A549 (cell line): ENCODE measurements around the gene BRI3. TPM values are rescaled to one million over a fixed set of nuclear protein-coding genes. Genes with fewer than 3 reads are reported as not detected.

Source experiments
- ATAC-seq, 2 experiments: fragments of 200-7000 bp in 1 of 2; fragments of >200 bp in 1 of 2; cut with Nextera tagmentation in 1 of 2; cut with Tn5 transposase in 1 of 2; 3 replicates each; pipeline versions ENCODE4 v1.8.0 to v1.9.1; 2018 to 2020; ENCODE audit warnings: mild to moderate bottlenecking in 1 of 2, moderate library complexity in 1 of 2
- CTCF ChIA-PET: fragments of 300-600 bp; sonication (Branson Sonifier 250); formaldehyde crosslinking; extraction: SDS; loops from one replicate; lab custom pipeline; 2021; ENCODE audit warnings: antibody characterized with exemption, inconsistent platforms; lab: Yijun Ruan, JAX
- POLR2A ChIA-PET: fragments of 350-600 bp; formaldehyde crosslinking; extraction: SDS; loops from one replicate; lab custom pipeline; 2021; ENCODE audit warnings: antibody characterized with exemption, inconsistent platforms; lab: Yijun Ruan, JAX
- DNase-seq, 2 experiments: peaks; one replicate each; pipeline versions ENCODE4 v3.0.0 to v3.0.0-alpha.2; 2011 to 2016; ENCODE audit warnings: low read depth in 1 of 2, low spot score in 1 of 2
- FAIRE-seq: peaks from 2 replicates; lab custom pipeline; 2011; peaks lifted over from hg19 to GRCh38; lab: Jason Lieb, UNC
- H3K27ac ChIP-seq, 2 experiments: fragments of >200 bp; sonication (Bioruptor Twin); formaldehyde crosslinking; 3 replicates each; pipeline ENCODE4 v1.5.1; 2016 to 2017
- H3K4me1 ChIP-seq: fragments of >200 bp; sonication (Bioruptor Twin); formaldehyde crosslinking; 3 replicates; pipeline ENCODE4 v1.6.1; 2016
- H3K4me2 ChIP-seq: fragments of >200 bp; sonication (Bioruptor Twin); formaldehyde crosslinking; 3 replicates; pipeline ENCODE4 v1.6.1; 2016
- H3K4me3 ChIP-seq: fragments of >200 bp; sonication (Bioruptor Twin); formaldehyde crosslinking; 3 replicates; pipeline ENCODE4 v1.5.1; 2016
- H3K9me3 ChIP-seq: fragments of >200 bp; sonication (Bioruptor Twin); formaldehyde crosslinking; 3 replicates; pipeline ENCODE4 v1.6.1; 2016
- BHLHE40 ChIP-seq: IDR thresholded peaks from 2 replicates; pipeline ENCODE4 v1.6.1; 2012; ENCODE audit warnings: low read depth, low read length, inconsistent platforms
- CTCF ChIP-seq: fragments of >200 bp; sonication (Bioruptor Twin); formaldehyde crosslinking; IDR thresholded peaks from 3 replicates; pipeline ENCODE4 v1.5.1; 2016
- E2F6 ChIP-seq: IDR thresholded peaks from 2 replicates; pipeline ENCODE4 v1.6.1; 2012; ENCODE audit warnings: low read depth, borderline replicate concordance
- ESRRA ChIP-seq: fragments of 150-350 bp; IDR thresholded peaks from 2 replicates; pipeline ENCODE4 v1.6.1; 2014; ENCODE audit warnings: mild to moderate bottlenecking, low read length, borderline replicate concordance
- FOSB ChIP-seq: fragments of 250-450 bp; sonication (Bioruptor Pico); IDR thresholded peaks from 2 replicates; pipeline ENCODE4 v1.5.0; 2020; ENCODE audit warnings: mild to moderate bottlenecking, moderate library complexity
- GATA3 ChIP-seq: IDR thresholded peaks from 2 replicates; pipeline ENCODE4 v1.6.1; 2012; ENCODE audit warnings: borderline replicate concordance
- HES2 ChIP-seq: fragments of >200 bp; sonication (Bioruptor Twin); formaldehyde crosslinking; IDR thresholded peaks from 2 replicates; pipeline ENCODE4 v1.6.1; 2016
- HOXA7 ChIP-seq: fragments of 250-450 bp; sonication (Bioruptor Pico); IDR thresholded peaks from 2 replicates; pipeline ENCODE4 v1.5.0; 2020; ENCODE audit warnings: mild to moderate bottlenecking, moderate library complexity
- HOXB13 ChIP-seq: fragments of 250-450 bp; sonication (Bioruptor Pico); IDR thresholded peaks from 2 replicates; pipeline ENCODE4 v1.5.0; 2020; ENCODE audit warnings: low read depth, mild to moderate bottlenecking, moderate library complexity
- HOXB5 ChIP-seq: fragments of 250-450 bp; sonication (Bioruptor Pico); IDR thresholded peaks from 2 replicates; pipeline ENCODE4 v1.5.0; 2020; ENCODE audit warnings: mild to moderate bottlenecking, moderate library complexity
- JUNB ChIP-seq: fragments of >200 bp; sonication (Bioruptor Twin); formaldehyde crosslinking; IDR thresholded peaks from 2 replicates; pipeline ENCODE4 v1.6.1; 2016
- KDM1A ChIP-seq: fragments of 200-600 bp; sonication (generic); IDR thresholded peaks from 2 replicates; pipeline ENCODE4 v1.6.1; 2016; ENCODE audit warnings: low read depth, mild to moderate bottlenecking
- MAFK ChIP-seq: fragments of 450-650 bp; IDR thresholded peaks from 2 replicates; pipeline ENCODE4 v1.6.1; 2014; ENCODE audit not compliant: partially characterized antibody
- MAZ ChIP-seq: fragments of 150-350 bp; IDR thresholded peaks from 2 replicates; pipeline ENCODE4 v1.6.1; 2014; ENCODE audit warnings: antibody characterized with exemption, low read depth, low read length, borderline replicate concordance
- NPAS2 ChIP-seq: fragments of 250-450 bp; sonication (Bioruptor Pico); IDR thresholded peaks from 2 replicates; pipeline ENCODE4 v1.8.0; 2022; ENCODE audit warnings: mild to moderate bottlenecking, moderate library complexity, borderline replicate concordance
- PBX3 ChIP-seq: IDR thresholded peaks from 2 replicates; pipeline ENCODE4 v1.6.1; 2012
- PHF8 ChIP-seq: fragments of 200-600 bp; sonication (generic); IDR thresholded peaks from 2 replicates; pipeline ENCODE4 v1.6.1; 2016; ENCODE audit warnings: low read depth, mild to moderate bottlenecking, antibody characterized with exemption, moderate library complexity, borderline replicate concordance
- POLR2A ChIP-seq: IDR thresholded peaks from 2 replicates; pipeline ENCODE4 v1.6.1; 2012; ENCODE audit warnings: mild to moderate bottlenecking, low read length
- REST ChIP-seq: fragments of 200-600 bp; sonication (generic); IDR thresholded peaks from 2 replicates; pipeline ENCODE4 v1.6.1; 2016; ENCODE audit warnings: antibody characterized with exemption, mild to moderate bottlenecking, moderate library complexity
- SREBF2 ChIP-seq: fragments of 450-650 bp; IDR thresholded peaks from 2 replicates; pipeline ENCODE4 v1.6.1; 2014; ENCODE audit warnings: mild to moderate bottlenecking, moderate library complexity
- TFCP2L1 ChIP-seq: fragments of 250-450 bp; sonication (Bioruptor Pico); IDR thresholded peaks from 2 replicates; pipeline ENCODE4 v1.5.0; 2021; ENCODE audit warnings: mild to moderate bottlenecking
- USF2 ChIP-seq: fragments of 450-650 bp; IDR thresholded peaks from 2 replicates; pipeline ENCODE4 v1.6.1; 2014; ENCODE audit warnings: antibody characterized with exemption
- ZFP36 ChIP-seq: fragments of 450-650 bp; IDR thresholded peaks from 2 replicates; pipeline ENCODE4 v1.6.1; 2014; ENCODE audit warnings: borderline replicate concordance; ENCODE audit not compliant: partially characterized antibody
- WGBS: methylation state at CpG from one replicate; pipeline ENCODE4 v1.1.6; 2017; ENCODE audit errors: missing lambda C conversion rate; 5-methylcytosine and 5-hydroxymethylcytosine counted together
- polyA plus RNA-seq, 4 experiments: library from polyadenylated mRNA; depleted of rRNA in 3 of 4; stranded (reverse); fragments of >200 nt; fragmentation: RNase III in 1 of 4; extraction: RNeasy Plus Mini Kit Qiagen cat#74134 plus additional on column Dnase treatment in 1 of 4; gene quantifications; 2 replicates in 3 of 4; 3 replicates in 1 of 4; pipeline ENCODE4 v1.2.3, GENCODE V29; 2011 to 2017

Gene BRI3
- polyA plus RNA-seq, 2 of the 4 experiments (the other 2 are of a cell fraction) = 61.0 to 73.0 TPM

- POLR2A ChIA-PET = no interaction called here
- CTCF ChIA-PET = interaction anchor here (0.8 to 1.4 kb wide), 2 partner anchors 11 to 122 kb away, joined by 3 to 4 read pairs; partner anchors contain the start of gene BAIAP2L1
- H3K4me1 ChIP-seq = peaks cover 49% of the 10 kb centered on the region
- no peak overlapping the region for H3K4me3 ChIP-seq
- ATAC-seq (no peak), FAIRE-seq (no peak), DNase-seq (no peak)
- peak overlapping the region; percentile 7; the same call in 1 of the 3 replicates for H3K4me2 ChIP-seq
- no peaks in the 10 kb centered on the region for H3K9me3 ChIP-seq
- H3K27ac ChIP-seq = peak overlapping the region; percentile 9 to 33; a peak in 3 of 6 replicates
- no peak for TF ChIP-seq SREBF2
- no peak for TF ChIP-seq HES2
- no peak for TF ChIP-seq GATA3
- TF ChIP-seq PHF8 = no peak
- TF ChIP-seq POLR2A = no peak
- no peak for TF ChIP-seq ESRRA
- TF ChIP-seq USF2 = no peak
- WGBS = 90% methylated on average over 4 of the region's 4 CpGs
These were observed 2.5 kb upstream of the BRI3 start for GRCh38 chr7:98278936-98279335.

- ATAC-seq (no peak), DNase-seq (no peak), FAIRE-seq (no peak)
- CTCF ChIA-PET = interaction anchor here (1.0 to 1.4 kb wide), 2 partner anchors 8 to 14 kb away, joined by 3 read pairs; no protein-coding TSS in a partner anchor
- 87% methylated on average over 7 of the region's 7 CpGs for WGBS
- POLR2A ChIA-PET = interaction anchor here (0.6 to 2.3 kb wide), 3 partner anchors 14 to 392 kb away, joined by 3 to 6 read pairs (median 3); no protein-coding TSS in a partner anchor
- TF ChIP-seq KDM1A (no peak), HOXB13 (CRISPR knock-in tag) (no peak), MAZ (no peak), JUNB (no peak), REST (no peak), ESRRA (no peak), FOSB (CRISPR knock-in tag) (no peak), MAFK (no peak), ZFP36 (no peak), E2F6 (no peak), BHLHE40 (no peak), HOXA7 (CRISPR knock-in tag) (no peak), HOXB5 (CRISPR knock-in tag) (no peak), PBX3 (no peak), NPAS2 (CRISPR knock-in tag) (no peak), CTCF (no peak), TFCP2L1 (CRISPR knock-in tag) (no peak)
- peak overlapping the region; percentile 98 to 99 for H3K27ac ChIP-seq
- peak overlapping the region; percentile 89 for H3K4me2 ChIP-seq
- H3K9me3 ChIP-seq = no peaks in the 10 kb centered on the region
- peak overlapping the region; percentile 98; the same call in 1 of the 3 replicates for H3K4me3 ChIP-seq
- H3K4me1 ChIP-seq = peaks cover 63% of the 10 kb centered on the region
These were observed 1.2 kb upstream of the BRI3 start for GRCh38 chr7:98280296-98280695.
